ENCODE data around the gene DOHH. TPM values are rescaled to one million over a fixed set of nuclear protein-coding genes. Genes with fewer than 3 reads are reported as not detected.
"Not testable (repeated sequence)": the region's sequence is repeated elsewhere in the genome, so short reads cannot be mapped to it uniquely, and the experiment has no call there.

The DOHH gene
- total RNA-seq, 4 donors from 2014 or later: 1.2 to 10.4 (median 4.7) TPM

- TF ChIP-seq POLR2A (IDR thresholded peaks at IDR 0.05) (no peak), CTCF (IDR thresholded peaks at IDR 0.05) (no peak)
- H3K4me3 ChIP-seq: no peak overlapping the region
- intact Hi-C loops (cut with DNase I; ENCODE audit: low total_unique reads): no loop called here
- H3K4me1 ChIP-seq: no peaks in the 10 kb centered on the region
- no peaks in the 10 kb centered on the region for H3K9me3 ChIP-seq
- DNase-seq: no peak
- no peaks in the 10 kb centered on the region for H3K36me3 ChIP-seq
- H3K27me3 ChIP-seq: no peaks in the 10 kb centered on the region
- H3K27ac ChIP-seq: no peak overlapping the region
Observed at GRCh38 chr19:3530389-3530788, 29.9 kb upstream of the DOHH start.

GRCh38 chr19:3529299-3529698 is 28.8 kb upstream of the DOHH start:
- H3K27me3 ChIP-seq; DNase-seq; H3K4me1 ChIP-seq; H3K4me3 ChIP-seq; H3K9me3 ChIP-seq; H3K27ac ChIP-seq; H3K36me3 ChIP-seq; intact Hi-C loops (cut with DNase I; ENCODE audit: low total_unique reads): not testable (repeated sequence)

GRCh38 chr19:3528539-3529211 is 28.2 kb upstream of the DOHH start:
- H3K4me1 ChIP-seq: no peaks in the 10 kb centered on the region
- DNase-seq: no peak
- TF ChIP-seq CTCF (IDR thresholded peaks at IDR 0.05): no peak
- no peak for TF ChIP-seq POLR2A (IDR thresholded peaks at IDR 0.05)
- H3K27ac ChIP-seq: no peak overlapping the region
- no peaks in the 10 kb centered on the region for H3K36me3 ChIP-seq
- H3K4me3 ChIP-seq: no peak overlapping the region
- intact Hi-C loops (cut with DNase I; ENCODE audit: low total_unique reads): no loop called here
- H3K27me3 ChIP-seq: no peaks in the 10 kb centered on the region
- no peaks in the 10 kb centered on the region for H3K9me3 ChIP-seq

GRCh38 chr19:3528080-3528479 is 27.6 kb upstream of the DOHH start:
- intact Hi-C loops (cut with DNase I; ENCODE audit: low total_unique reads): no loop called here
- no peak for DNase-seq
- no peaks in the 10 kb centered on the region for H3K4me1 ChIP-seq
- H3K36me3 ChIP-seq: no peaks in the 10 kb centered on the region
- no peak overlapping the region for H3K27ac ChIP-seq
- TF ChIP-seq CTCF (IDR thresholded peaks at IDR 0.05) (no peak), POLR2A (IDR thresholded peaks at IDR 0.05) (no peak)
- no peak overlapping the region for H3K4me3 ChIP-seq
- H3K27me3 ChIP-seq: no peaks in the 10 kb centered on the region
- no peaks in the 10 kb centered on the region for H3K9me3 ChIP-seq

- Histone ChIP-seq H3K4me3 (no peak overlapping the region), H3K4me1 (no peaks in the 10 kb centered on the region), H3K27me3 (no peaks in the 10 kb centered on the region), H3K9me3 (no peaks in the 10 kb centered on the region), H3K27ac (no peak overlapping the region), H3K36me3 (no peaks in the 10 kb centered on the region)
- TF ChIP-seq CTCF (IDR thresholded peaks at IDR 0.05) (no peak), POLR2A (IDR thresholded peaks at IDR 0.05) (no peak)
- intact Hi-C loops (cut with DNase I; ENCODE audit: low total_unique reads): no loop called here
- no peak for DNase-seq
Observed at GRCh38 chr19:3527238-3527910, 26.9 kb upstream of the DOHH start.
